ENCODE data around the gene CDH13.

The CDH13 gene

DNA sequence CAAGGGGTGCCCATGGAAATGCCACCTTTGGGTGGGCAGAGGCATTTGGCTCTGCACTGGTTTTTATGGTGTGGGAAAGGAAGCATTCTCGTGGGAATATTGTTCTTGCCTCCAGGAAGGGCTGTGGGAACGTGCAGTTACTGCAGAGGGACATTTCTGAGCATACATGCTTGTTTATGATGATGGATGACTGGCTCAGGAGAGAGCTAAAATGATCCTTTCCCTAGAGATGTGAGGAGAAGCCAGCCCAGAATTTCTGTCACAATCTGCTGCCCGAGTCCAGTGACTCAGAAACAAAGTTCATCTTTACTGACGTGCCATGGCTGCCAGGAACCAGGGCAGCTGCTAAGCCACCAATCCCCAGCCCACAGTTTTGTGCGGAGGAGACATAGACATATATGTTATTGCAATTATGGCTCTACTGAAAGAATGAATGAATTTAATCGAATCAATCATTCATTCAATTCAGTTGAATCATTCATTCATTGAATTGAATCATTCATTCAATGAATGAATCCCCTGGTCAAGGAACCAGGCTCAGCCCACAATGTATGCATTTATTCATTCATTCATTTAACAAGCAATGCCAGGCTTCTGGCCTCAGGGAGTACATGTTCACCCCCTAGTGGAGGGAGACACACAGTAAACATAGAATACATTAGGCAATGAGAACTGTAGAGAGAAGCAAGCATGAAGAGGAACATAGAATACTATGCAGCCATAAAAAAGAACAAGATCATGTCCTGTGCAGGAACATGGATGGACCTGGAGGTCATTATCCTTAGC, 766.6 kb downstream of the CDH13 start:
- peaks cover 33% of the 10 kb centered on the region for H3K4me1 Mint-ChIP-seq
- no peak for DNase-seq
- H3K9me3 Mint-ChIP-seq, result peaks cover 12% of the 10 kb centered on the region
- peaks cover 10% of the 10 kb centered on the region for H3K27me3 Mint-ChIP-seq (ENCODE audit: low read depth, poor library complexity)
- H3K36me3 Mint-ChIP-seq (ENCODE audit: low read depth), result no peaks in the 10 kb centered on the region
- H3K4me3 Mint-ChIP-seq, result no peak overlapping the region
- TF ChIP-seq, protein P1, sequence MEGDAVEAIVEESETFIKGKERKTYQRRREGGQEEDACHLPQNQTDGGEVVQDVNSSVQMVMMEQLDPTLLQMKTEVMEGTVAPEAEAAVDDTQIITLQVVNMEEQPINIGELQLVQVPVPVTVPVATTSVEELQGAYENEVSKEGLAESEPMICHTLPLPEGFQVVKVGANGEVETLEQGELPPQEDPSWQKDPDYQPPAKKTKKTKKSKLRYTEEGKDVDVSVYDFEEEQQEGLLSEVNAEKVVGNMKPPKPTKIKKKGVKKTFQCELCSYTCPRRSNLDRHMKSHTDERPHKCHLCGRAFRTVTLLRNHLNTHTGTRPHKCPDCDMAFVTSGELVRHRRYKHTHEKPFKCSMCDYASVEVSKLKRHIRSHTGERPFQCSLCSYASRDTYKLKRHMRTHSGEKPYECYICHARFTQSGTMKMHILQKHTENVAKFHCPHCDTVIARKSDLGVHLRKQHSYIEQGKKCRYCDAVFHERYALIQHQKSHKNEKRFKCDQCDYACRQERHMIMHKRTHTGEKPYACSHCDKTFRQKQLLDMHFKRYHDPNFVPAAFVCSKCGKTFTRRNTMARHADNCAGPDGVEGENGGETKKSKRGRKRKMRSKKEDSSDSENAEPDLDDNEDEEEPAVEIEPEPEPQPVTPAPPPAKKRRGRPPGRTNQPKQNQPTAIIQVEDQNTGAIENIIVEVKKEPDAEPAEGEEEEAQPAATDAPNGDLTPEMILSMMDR (IDR thresholded peaks at IDR 0.05), result no peak
- peak overlapping the region; percentile 40 for H3K27ac Mint-ChIP-seq

DNA sequence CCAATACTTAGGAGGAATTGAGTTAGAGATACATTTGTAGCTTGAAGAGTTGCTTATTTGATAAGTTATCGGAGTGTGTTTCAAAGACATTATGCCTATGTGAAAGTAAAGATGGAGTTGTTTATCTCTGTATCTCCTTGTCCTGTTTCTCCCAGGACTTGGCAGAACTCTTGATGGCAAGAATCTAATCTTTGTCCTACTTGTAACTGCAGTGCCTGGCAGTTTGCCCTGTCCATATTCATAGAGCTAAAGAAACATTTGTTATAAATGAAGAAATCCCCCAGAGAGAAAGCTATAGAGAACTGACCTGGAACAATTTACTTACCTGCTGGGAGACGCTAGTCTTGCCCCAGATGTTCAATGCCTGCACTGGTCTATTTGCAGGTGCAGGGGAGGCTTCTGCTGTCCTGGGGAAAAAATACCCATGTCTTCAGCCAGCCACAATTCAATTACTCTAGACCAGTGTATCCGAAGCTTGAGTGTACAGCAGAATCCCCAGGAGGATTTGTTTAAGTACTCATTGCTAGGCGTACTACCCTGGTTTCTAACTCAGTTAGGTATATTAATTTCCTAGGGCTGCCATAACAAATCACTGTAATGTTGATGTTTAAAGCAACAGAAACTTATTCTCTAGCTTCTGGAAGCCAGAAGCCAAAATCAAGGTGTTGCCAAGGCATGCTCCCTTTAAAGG, 771.0 kb downstream of the CDH13 start:
- Mint-ChIP-seq H3K9me3 (peaks cover 16% of the 10 kb centered on the region), H3K4me1 (peaks cover 24% of the 10 kb centered on the region), H3K27me3 (ENCODE audit: low read depth, poor library complexity) (peaks cover 7% of the 10 kb centered on the region), H3K27ac (no peak overlapping the region), H3K4me3 (no peak overlapping the region), H3K36me3 (ENCODE audit: low read depth) (no peaks in the 10 kb centered on the region)
- DNase-seq, result no peak
- TF ChIP-seq, protein P1 (IDR thresholded peaks at IDR 0.05), result no peak

DNA sequence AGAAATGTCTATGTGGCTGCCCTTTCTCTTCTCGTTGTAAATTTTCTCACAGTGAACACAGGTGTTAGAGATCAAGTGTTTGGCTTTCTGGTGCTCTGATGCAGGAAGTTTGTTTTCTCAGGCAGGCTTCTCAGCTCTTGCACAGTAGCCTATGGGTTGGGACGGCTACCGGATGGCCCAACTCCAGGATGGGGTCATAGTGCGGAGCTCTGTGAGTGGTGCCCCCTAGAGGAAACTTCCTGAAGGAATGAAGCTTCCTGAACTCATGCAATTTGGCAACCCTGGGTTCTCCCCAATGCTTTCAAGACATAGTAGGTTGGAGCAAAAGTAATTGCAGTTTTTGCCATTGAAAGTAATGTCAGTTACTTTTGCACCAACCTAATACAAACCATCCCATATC, 773.5 kb downstream of the CDH13 start:
- H3K4me3 Mint-ChIP-seq, result no peak overlapping the region
- no peak for DNase-seq

DNA sequence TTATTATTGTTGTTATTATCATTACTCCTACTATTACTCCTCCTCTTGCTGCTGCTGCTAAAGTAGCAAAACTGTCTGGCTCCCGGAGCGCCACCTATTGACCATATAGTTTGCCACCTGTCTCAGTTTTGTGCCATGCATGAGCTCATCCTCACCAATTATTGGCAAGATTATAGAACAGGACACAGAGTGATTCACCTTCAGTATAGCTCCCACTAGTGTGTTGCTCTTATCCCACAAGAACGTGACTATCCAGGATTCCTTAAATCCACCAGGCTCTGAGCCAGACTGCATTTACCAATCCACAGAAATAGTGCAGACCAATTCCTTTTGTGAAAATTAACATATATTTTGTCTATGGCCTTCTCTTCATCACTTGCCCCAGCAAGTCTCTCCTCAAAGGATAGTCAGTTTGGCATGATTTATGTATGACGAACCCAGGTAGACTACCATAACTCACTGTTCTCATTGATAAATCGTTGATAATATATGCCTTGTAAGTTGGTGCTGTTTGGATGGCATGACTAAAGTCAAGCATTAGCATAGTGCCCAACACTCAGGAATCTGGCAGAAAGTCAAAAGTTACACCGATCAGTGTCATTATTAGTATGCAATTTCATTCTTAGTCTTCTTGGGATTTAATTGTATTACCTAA, 775.5 kb downstream of the CDH13 start:
- H3K27me3 Mint-ChIP-seq (ENCODE audit: low read depth, poor library complexity), result peaks cover 7% of the 10 kb centered on the region
- peaks cover 52% of the 10 kb centered on the region for H3K4me1 Mint-ChIP-seq
- DNase-seq, result no peak
- H3K9me3 Mint-ChIP-seq, result peaks cover 4% of the 10 kb centered on the region
- TF ChIP-seq, protein P1 (IDR thresholded peaks at IDR 0.05), result no peak
- no peak overlapping the region for H3K27ac Mint-ChIP-seq
- H3K36me3 Mint-ChIP-seq (ENCODE audit: low read depth), result no peaks in the 10 kb centered on the region
- no peak overlapping the region for H3K4me3 Mint-ChIP-seq

More for the DNA sequence above, 773.5 kb downstream of the CDH13 start:
- TF ChIP-seq, protein P1 (IDR thresholded peaks at IDR 0.05), result no peak
- H3K27me3 Mint-ChIP-seq (ENCODE audit: low read depth, poor library complexity), result no peaks in the 10 kb centered on the region
- H3K27ac Mint-ChIP-seq, result no peak overlapping the region
- H3K9me3 Mint-ChIP-seq, result peaks cover 4% of the 10 kb centered on the region
- peaks cover 41% of the 10 kb centered on the region for H3K4me1 Mint-ChIP-seq
- no peaks in the 10 kb centered on the region for H3K36me3 Mint-ChIP-seq (ENCODE audit: low read depth)

DNA sequence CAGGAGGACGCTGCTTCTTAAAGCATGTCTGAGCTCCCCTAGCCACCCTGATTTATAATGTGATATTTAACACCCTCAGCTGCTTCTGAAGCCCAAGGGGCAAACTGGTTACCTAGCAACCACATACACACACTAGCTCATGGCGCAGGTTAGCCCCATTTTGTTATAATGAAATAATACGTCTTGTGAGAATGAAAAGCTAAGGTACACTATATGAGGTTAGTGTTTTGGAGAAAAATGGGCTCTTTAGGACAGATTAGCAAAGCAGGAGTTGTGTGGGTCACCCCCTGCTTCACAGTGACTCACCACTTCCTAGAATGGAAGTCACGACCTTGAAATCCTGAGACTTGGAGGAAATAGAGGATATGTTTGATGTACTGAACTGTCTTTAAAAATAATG, 776.2 kb downstream of the CDH13 start:
- peak; percentile 44 for DNase-seq
- H3K4me1 Mint-ChIP-seq, result peaks cover 52% of the 10 kb centered on the region
- peaks cover 4% of the 10 kb centered on the region for H3K9me3 Mint-ChIP-seq
- H3K4me3 Mint-ChIP-seq, result peak overlapping the region; percentile 30
- peak overlapping the region; percentile 99 for H3K27ac Mint-ChIP-seq
- H3K36me3 Mint-ChIP-seq (ENCODE audit: low read depth), result no peaks in the 10 kb centered on the region
- H3K27me3 Mint-ChIP-seq (ENCODE audit: low read depth, poor library complexity), result peaks cover 9% of the 10 kb centered on the region
- TF ChIP-seq, protein P1 (IDR thresholded peaks at IDR 0.05), result no peak

Measured in nephron progenitor cell (in vitro differentiated cells).